Hepatocyte (in vitro differentiated cells): Measurements from ENCODE around the gene COMT.

ENCODE experiments used
- CTCF ChIP-seq: fragments of 200-600 bp; sonication (generic); IDR thresholded peaks from 2 replicates; pipeline ENCODE4 v1.5.1; 2016; ENCODE audit warnings: antibody characterized with exemption, mild to moderate bottlenecking; ENCODE audit not compliant: poor library complexity
- EZH2 ChIP-seq: fragments of 200-600 bp; sonication (generic); IDR thresholded peaks from 2 replicates; pipeline ENCODE4 v1.6.1; 2016; ENCODE audit warnings: antibody characterized with exemption, mild to moderate bottlenecking, borderline replicate concordance
- EZH2phosphoT487 ChIP-seq: fragments of 200-600 bp; sonication (generic); IDR thresholded peaks from one replicate; pipeline ENCODE4 v1.6.1; 2018; ENCODE audit warnings: antibody characterized with exemption, mild to moderate bottlenecking, low read depth, moderate library complexity; ENCODE audit not compliant: unreplicated experiment, severe bottlenecking

GRCh38 chr22:19983741-19984140, 42.2 kb downstream of the COMT start:
- TF ChIP-seq CTCF (no peak), EZH2phosphoT487 (no peak), EZH2 (no peak)
